ENCODE measurements around the gene DCBLD2. TPM values are rescaled to one million over a fixed set of nuclear protein-coding genes. Genes with fewer than 3 reads are reported as not detected.
"Not testable (repeated sequence)": the region's sequence is repeated elsewhere in the genome, so short reads cannot be mapped to it uniquely, and the experiment has no call there.

DCBLD2 gene
- total RNA-seq, 2 experiments from 2014 or later, result 0.83 to 1.4 TPM

- H3K36me3 Mint-ChIP-seq (ENCODE audit: low read depth), result no peaks in the 10 kb centered on the region
- POLR2A ChIA-PET, result no interaction called here
Measured at GRCh38 chr3:98843266-98843959, 58.1 kb downstream of the DCBLD2 start.

GRCh38 chr3:98839846-98840245, 61.6 kb downstream of the DCBLD2 start:
- ChIA-PET CTCF (interaction anchor here (1.2 kb wide), 1 partner anchor 22 kb away, joined by 3 read pairs; no protein-coding TSS in a partner anchor), POLR2A (no interaction called here)

More at GRCh38 chr3:98843266-98843959, 58.1 kb downstream of the DCBLD2 start:
- Mint-ChIP-seq H3K4me3 (no peak overlapping the region), H3K27ac (no peak overlapping the region), H3K4me1 (no peaks in the 10 kb centered on the region), H3K27me3 (no peaks in the 10 kb centered on the region), H3K9me3 (no peaks in the 10 kb centered on the region)
- no peak for DNase-seq
- CTCF ChIA-PET, result no interaction called here

GRCh38 chr3:98831060-98831459, 70.4 kb downstream of the DCBLD2 start:
- POLR2A ChIA-PET, CTCF ChIA-PET: not testable (repeated sequence)

More at GRCh38 chr3:98839846-98840245, 61.6 kb downstream of the DCBLD2 start:
- H3K4me3 Mint-ChIP-seq, result no peak overlapping the region
- no peak for DNase-seq
- H3K27me3 Mint-ChIP-seq, result no peaks in the 10 kb centered on the region
- H3K36me3 Mint-ChIP-seq (ENCODE audit: low read depth), result no peaks in the 10 kb centered on the region
- no peaks in the 10 kb centered on the region for H3K9me3 Mint-ChIP-seq
- H3K27ac Mint-ChIP-seq, result no peak overlapping the region
- H3K4me1 Mint-ChIP-seq, result no peaks in the 10 kb centered on the region

GRCh38 chr3:98829246-98829832, 72.2 kb downstream of the DCBLD2 start:
- Mint-ChIP-seq H3K4me3 (no peak overlapping the region), H3K4me1 (no peaks in the 10 kb centered on the region), H3K9me3 (no peaks in the 10 kb centered on the region), H3K27me3 (peaks cover 6% of the 10 kb centered on the region), H3K36me3 (ENCODE audit: low read depth) (no peaks in the 10 kb centered on the region), H3K27ac (no peak overlapping the region)
- ChIA-PET POLR2A (no interaction called here), CTCF (no interaction called here)
- DNase-seq, result no peak

More at GRCh38 chr3:98831060-98831459, 70.4 kb downstream of the DCBLD2 start:
- not testable (repeated sequence) for H3K4me1 Mint-ChIP-seq; H3K27ac Mint-ChIP-seq; H3K36me3 Mint-ChIP-seq (ENCODE audit: low read depth); H3K9me3 Mint-ChIP-seq; H3K4me3 Mint-ChIP-seq; H3K27me3 Mint-ChIP-seq; DNase-seq

- ChIA-PET CTCF (interaction anchor here (2.3 kb wide), 1 partner anchor 10 kb away, joined by 11 read pairs; no protein-coding TSS in a partner anchor), POLR2A (no interaction called here)
- H3K27ac Mint-ChIP-seq, result no peak overlapping the region
Measured at GRCh38 chr3:98827221-98827920, 74.1 kb downstream of the DCBLD2 start.

GRCh38 chr3:98826126-98826525, 75.4 kb downstream of the DCBLD2 start:
- Mint-ChIP-seq H3K4me1 (no peaks in the 10 kb centered on the region), H3K27me3 (peaks cover 6% of the 10 kb centered on the region), H3K4me3 (no peak overlapping the region), H3K9me3 (no peaks in the 10 kb centered on the region), H3K36me3 (ENCODE audit: low read depth) (no peaks in the 10 kb centered on the region), H3K27ac (no peak overlapping the region)
- ChIA-PET POLR2A (no interaction called here), CTCF (interaction anchor here (2.3 kb wide), 1 partner anchor 9 kb away, joined by 11 read pairs; no protein-coding TSS in a partner anchor)
- DNase-seq, result no peak

More at GRCh38 chr3:98827221-98827920, 74.1 kb downstream of the DCBLD2 start:
- peaks cover 6% of the 10 kb centered on the region for H3K27me3 Mint-ChIP-seq
- H3K4me3 Mint-ChIP-seq, result no peak overlapping the region
- DNase-seq, result no peak
- H3K4me1 Mint-ChIP-seq, result no peaks in the 10 kb centered on the region
- H3K9me3 Mint-ChIP-seq, result no peaks in the 10 kb centered on the region
- no peaks in the 10 kb centered on the region for H3K36me3 Mint-ChIP-seq (ENCODE audit: low read depth)

- ChIA-PET CTCF (interaction anchor here (1.0 to 1.1 kb wide), 2 partner anchors 9 to 222 kb away, joined by 3 read pairs; no protein-coding TSS in a partner anchor), POLR2A (no interaction called here)
- no peaks in the 10 kb centered on the region for H3K4me1 Mint-ChIP-seq
- H3K4me3 Mint-ChIP-seq, result no peak overlapping the region
- DNase-seq, result no peak
- H3K27ac Mint-ChIP-seq, result no peak overlapping the region
- H3K9me3 Mint-ChIP-seq, result no peaks in the 10 kb centered on the region
- peaks cover 6% of the 10 kb centered on the region for H3K27me3 Mint-ChIP-seq
- no peaks in the 10 kb centered on the region for H3K36me3 Mint-ChIP-seq (ENCODE audit: low read depth)
Measured at GRCh38 chr3:98824256-98824655, 77.2 kb downstream of the DCBLD2 start.

GRCh38 chr3:98823791-98824190, 77.7 kb downstream of the DCBLD2 start:
- no peaks in the 10 kb centered on the region for H3K4me1 Mint-ChIP-seq
- no peaks in the 10 kb centered on the region for H3K9me3 Mint-ChIP-seq
- no peak overlapping the region for H3K4me3 Mint-ChIP-seq
- ChIA-PET CTCF (interaction anchor here (1.1 to 1.2 kb wide), 2 partner anchors 9 to 170 kb away, joined by 3 read pairs; no protein-coding TSS in a partner anchor), POLR2A (no interaction called here)
- peaks cover 6% of the 10 kb centered on the region for H3K27me3 Mint-ChIP-seq
- DNase-seq, result no peak
- no peaks in the 10 kb centered on the region for H3K36me3 Mint-ChIP-seq (ENCODE audit: low read depth)
- no peak overlapping the region for H3K27ac Mint-ChIP-seq

- no peak for DNase-seq
- H3K27ac Mint-ChIP-seq, result no peak overlapping the region
- no peaks in the 10 kb centered on the region for H3K36me3 Mint-ChIP-seq (ENCODE audit: low read depth)
- peaks cover under 1% of the 10 kb centered on the region for H3K27me3 Mint-ChIP-seq
- no peak overlapping the region for H3K4me3 Mint-ChIP-seq
- H3K4me1 Mint-ChIP-seq, result no peaks in the 10 kb centered on the region
- no peaks in the 10 kb centered on the region for H3K9me3 Mint-ChIP-seq
- ChIA-PET CTCF (no interaction called here), POLR2A (no interaction called here)
Measured at GRCh38 chr3:98821063-98821462, 80.4 kb downstream of the DCBLD2 start.

GRCh38 chr3:98817547-98818041, 83.9 kb downstream of the DCBLD2 start:
- H3K27me3 Mint-ChIP-seq, result no peaks in the 10 kb centered on the region
- H3K36me3 Mint-ChIP-seq (ENCODE audit: low read depth), result no peaks in the 10 kb centered on the region
- no peaks in the 10 kb centered on the region for H3K4me1 Mint-ChIP-seq
- H3K27ac Mint-ChIP-seq, result no peak overlapping the region
- H3K9me3 Mint-ChIP-seq, result no peaks in the 10 kb centered on the region
- CTCF ChIA-PET, result interaction anchor here (0.6 to 3.6 kb wide), 11 partner anchors 9 to 937 kb away, joined by 3 to 18 read pairs (median 4); partner anchors contain the start of gene DCBLD2
- POLR2A ChIA-PET, result no interaction called here
- H3K4me3 Mint-ChIP-seq, result no peak overlapping the region
- DNase-seq, result no peak

GRCh38 chr3:98814817-98815420, 86.6 kb downstream of the DCBLD2 start:
- H3K27me3 Mint-ChIP-seq, result no peaks in the 10 kb centered on the region
- H3K27ac Mint-ChIP-seq, result no peak overlapping the region
- no peak for DNase-seq
- no peaks in the 10 kb centered on the region for H3K9me3 Mint-ChIP-seq
- ChIA-PET POLR2A (no interaction called here), CTCF (interaction anchor here (0.8 to 3.6 kb wide), 5 partner anchors 10 to 975 kb away, joined by 3 to 18 read pairs (median 8); partner anchors contain the start of gene DCBLD2)
- H3K4me3 Mint-ChIP-seq, result no peak overlapping the region
- no peaks in the 10 kb centered on the region for H3K36me3 Mint-ChIP-seq (ENCODE audit: low read depth)
- H3K4me1 Mint-ChIP-seq, result no peaks in the 10 kb centered on the region

GRCh38 chr3:98812851-98813374, 88.6 kb downstream of the DCBLD2 start:
- H3K4me3 Mint-ChIP-seq, result no peak overlapping the region
- ChIA-PET POLR2A (interaction anchor here (1.0 kb wide), 1 partner anchor 211 kb away, joined by 3 read pairs; no protein-coding TSS in a partner anchor), CTCF (interaction anchor here (1.0 to 3.0 kb wide), 6 partner anchors 208 to 940 kb away, joined by 3 to 14 read pairs (median 4); no protein-coding TSS in a partner anchor)
- H3K27ac Mint-ChIP-seq, result no peak overlapping the region
- H3K4me1 Mint-ChIP-seq, result no peaks in the 10 kb centered on the region
- no peak for DNase-seq
- H3K9me3 Mint-ChIP-seq, result no peaks in the 10 kb centered on the region
- no peaks in the 10 kb centered on the region for H3K36me3 Mint-ChIP-seq (ENCODE audit: low read depth)
- H3K27me3 Mint-ChIP-seq, result peaks cover 1% of the 10 kb centered on the region

Measured in activated CD4-positive, alpha-beta memory T cell treated with anti-CD3 and anti-CD28 coated beads, Interleukin-2, amount 10 ng/mL, durations not matched to agents 7 days and 5 days (primary cell).